Stimulated activated CD4-positive, alpha-beta T cell treated with anti-CD3 and anti-CD28 coated beads, TNF-alpha, amount 100 ng/mL, for 1 hour (primary cell): ENCODE measurements around the gene TOB1.
"Not testable (repeated sequence)": the region's sequence is repeated elsewhere in the genome, so short reads cannot be mapped to it uniquely, and the experiment has no call there.

Experiments used
- DNase-seq, 3 donors: peaks; one replicate each; pipeline ENCODE4 v3.0.0-alpha.2; 2020; ENCODE audit warnings: low read depth in 3 of 3, low spot score in 1 of 3

The TOB1 gene

DNA sequence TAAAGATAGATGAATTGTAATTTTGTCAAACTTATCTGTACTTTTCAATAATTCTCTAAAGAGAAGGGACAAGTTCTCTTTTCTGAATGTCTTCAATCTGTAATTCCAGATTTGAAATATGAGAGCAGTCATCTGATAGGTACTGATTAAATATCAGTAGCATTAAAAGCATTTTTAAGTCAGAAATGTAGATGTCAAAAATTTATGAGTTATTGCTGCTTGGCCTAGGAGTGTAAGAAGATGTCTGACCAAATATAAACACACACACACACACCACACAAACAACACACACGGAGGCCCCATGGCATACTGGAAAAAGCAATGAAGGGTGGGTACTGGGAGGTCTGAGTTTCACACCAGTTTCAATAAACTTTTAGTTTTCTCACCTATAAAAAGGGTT, 2.4 kb upstream of the TOB1 start:
- DNase-seq, result no peak

- DNase-seq, result no peak
Measured at GRCh38 chr17:50868140-50868438, 1.9 kb upstream of the TOB1 start.

DNA sequence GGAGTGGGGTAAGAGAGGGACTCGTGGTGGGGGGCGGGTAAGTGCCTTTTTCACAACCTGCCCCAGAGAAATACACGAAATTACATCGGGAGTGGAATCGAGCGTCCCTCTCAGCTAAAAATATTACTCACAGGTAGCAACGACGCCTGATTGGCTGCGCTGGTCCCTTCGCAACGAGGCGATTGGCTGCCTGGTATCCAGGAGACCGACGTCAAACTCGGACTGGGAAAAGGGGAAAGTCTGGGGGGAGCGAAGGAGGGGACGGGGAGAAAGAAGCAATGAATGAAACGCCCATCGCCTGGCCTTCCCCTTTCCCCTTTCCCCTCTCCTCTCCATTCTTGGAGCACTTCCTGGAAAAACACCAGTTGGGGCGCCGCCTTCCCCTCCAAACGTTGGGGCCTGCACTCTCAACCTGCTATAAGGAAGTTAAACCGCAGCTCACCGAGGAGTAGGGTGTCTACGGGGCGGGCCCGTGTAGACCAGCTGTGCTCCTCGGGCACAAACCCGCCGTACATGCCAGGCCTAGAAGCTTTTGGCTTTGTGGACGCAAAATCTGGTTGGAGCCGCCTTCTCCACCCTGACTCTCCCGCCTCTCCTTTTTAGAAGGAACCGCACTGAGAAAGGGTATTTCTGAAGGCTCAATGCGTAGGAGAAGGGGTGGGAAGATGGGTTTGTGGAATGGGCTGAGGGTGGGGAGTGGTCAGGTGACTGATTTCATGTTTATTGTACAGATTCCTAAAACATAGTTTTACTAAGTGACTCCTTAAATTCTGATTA, 1.4 kb upstream of the TOB1 start:
- DNase-seq, result peak; percentile 42 to 63 (median 59)

DNA sequence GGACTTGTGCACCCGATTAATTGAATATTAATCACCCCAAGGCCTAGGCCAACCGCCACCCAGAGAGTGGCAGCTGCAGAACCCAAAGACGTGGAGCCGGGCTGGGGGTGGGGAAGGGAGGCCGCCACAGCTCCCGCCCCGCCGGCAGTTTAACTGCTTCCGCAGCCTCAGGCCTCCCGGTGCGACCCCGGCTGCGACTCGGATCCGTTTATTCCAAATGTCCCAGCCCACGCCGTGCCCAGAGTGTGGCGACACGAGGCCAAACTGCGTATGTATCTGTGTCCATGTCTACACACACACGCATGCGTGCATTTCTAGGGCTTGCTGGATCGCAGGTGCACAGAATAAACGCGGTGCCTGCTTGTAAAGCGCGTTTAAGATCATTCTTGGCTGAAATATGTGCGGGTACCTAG, 802 bp upstream of the TOB1 start:
- peak in 2 of 3 donors; percentile 29 to 37 for DNase-seq

DNA sequence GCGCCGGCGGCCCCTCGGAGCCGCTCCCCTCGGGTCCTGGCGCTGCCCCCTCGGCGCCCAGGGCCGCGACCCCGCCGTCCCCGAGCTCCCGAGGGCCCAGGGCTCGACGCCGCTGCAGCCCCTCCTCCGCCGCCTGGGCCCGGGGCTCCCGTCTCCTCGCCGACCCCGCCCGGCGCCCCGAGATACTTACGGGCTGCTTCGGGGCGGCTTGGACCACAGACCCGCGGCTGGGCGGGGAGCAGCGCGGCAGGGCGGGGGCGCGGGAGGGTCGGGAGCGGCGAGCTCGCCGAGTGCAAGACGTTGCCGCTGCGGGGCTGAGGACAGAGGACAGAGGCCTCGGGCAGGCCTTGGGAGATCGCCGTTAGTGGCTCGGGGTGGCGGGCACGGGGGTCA, 290 bp downstream of the TOB1 start:
- no peak for DNase-seq

DNA sequence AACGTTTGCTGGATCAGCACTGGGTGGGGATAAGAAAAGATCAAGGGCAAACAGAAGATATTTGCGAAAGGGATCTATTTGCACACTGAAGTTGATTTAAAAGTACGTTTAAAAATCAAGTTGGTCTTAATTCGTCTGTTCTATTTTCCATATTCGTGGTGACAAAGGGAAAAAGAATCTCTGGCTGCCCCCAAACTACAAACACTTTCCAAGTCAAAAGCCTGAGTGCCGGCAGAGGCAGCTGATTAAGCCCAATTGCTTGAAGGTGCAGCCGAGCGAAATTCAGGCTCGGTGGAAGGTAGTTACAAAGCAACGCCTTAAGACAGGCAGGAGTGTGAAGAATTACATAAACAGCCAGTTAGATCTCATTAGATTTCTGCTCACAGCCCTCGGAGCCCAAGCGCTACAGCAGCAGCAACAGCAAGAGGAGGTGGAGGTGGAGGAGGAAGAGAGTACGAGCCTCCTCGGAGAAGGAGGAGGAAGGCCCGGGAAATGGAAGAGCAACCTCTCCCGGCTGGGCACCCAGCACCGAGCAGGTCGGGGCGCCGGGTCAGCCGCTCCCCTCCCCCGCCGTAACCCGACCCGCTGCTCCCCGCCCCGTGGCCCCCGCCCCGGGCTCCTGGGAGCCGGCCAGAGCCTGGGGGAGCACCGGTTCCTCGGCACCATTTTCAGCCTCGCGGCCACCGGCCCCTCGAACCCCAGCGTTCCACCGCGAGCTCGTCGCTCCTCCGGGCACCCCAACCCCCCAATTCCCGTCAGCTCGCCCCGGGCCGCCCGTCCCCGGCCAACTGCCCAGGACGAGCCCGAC, 890 bp downstream of the TOB1 start:
- peak in 2 of 3 donors; percentile 11 to 28 for DNase-seq

DNA sequence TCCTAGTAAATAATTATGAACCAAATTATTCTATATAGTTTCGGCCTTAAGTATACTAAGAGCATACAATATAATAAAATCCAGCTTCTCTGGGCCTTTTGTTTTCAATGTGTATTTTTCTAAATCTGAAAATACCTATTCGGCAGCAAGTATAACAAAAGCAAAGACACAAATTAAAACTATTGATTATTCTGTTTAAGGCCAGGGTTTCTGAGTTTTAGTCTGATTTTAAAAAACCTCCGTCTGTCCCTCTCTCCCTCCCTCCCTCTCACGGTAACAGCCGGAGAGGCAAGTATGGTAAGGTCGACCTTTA, 1.5 kb downstream of the TOB1 start:
- no peak for DNase-seq

DNA sequence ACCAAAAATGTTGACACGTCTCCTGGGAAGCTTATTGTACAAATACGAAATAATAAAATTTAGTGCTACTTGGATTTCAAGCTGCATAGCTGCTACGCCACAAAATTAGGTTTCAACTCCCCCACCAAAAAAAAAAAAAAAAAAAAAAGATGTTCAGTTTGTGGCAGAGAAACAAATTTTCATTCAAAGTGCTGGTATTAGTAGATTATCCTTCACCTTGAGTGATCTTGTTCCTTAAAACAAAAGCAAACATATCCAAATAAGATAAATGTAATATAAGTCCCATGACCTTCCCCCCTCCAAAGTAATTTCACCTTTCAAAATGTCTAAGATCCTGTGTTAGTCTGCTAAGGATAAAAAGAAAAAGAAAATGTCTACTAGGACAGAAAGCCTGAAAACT, 2.2 kb downstream of the TOB1 start:
- no peak for DNase-seq

DNA sequence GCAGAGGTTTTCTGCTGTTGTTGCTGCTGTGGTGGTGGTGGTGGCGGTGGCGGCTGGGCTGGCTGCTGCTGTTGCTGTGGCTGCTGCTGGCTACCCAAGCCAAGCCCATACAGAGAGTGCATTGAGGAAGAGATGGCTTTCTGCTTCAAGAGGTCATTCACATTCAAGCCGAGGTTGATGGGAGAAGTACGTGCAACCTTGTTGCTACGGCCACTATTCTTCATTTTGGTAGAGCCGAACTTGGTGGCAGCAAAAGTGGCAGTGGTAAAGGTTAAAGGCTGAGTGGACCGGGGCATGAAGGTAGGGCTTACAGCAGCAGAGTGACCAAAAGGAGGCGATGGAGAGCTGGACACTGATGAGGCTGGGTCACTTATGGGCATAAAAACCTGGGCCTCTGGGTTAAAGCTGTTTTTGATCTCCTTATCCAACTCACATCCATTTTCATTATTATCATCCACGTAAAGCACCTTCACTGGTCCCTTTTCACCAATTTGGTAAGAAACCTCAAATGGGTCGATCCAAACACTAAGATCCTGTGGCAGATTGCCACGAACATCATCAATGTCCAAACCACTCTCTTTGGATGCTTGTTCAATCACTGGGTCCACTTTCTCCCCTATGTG, 2.8 kb downstream of the TOB1 start:
- no peak for DNase-seq

- no peak for DNase-seq
Measured at GRCh38 chr17:50861822-50862528, 4.2 kb downstream of the TOB1 start.

- no peak for DNase-seq
Measured at GRCh38 chr17:50861334-50861676, 4.8 kb downstream of the TOB1 start.

GRCh38 chr17:50859727-50860126, 6.4 kb downstream of the TOB1 start:
- DNase-seq, result not testable (repeated sequence)

- DNase-seq, result no peak
Measured at GRCh38 chr17:50858486-50859225, 7.5 kb downstream of the TOB1 start.

GRCh38 chr17:50856431-50856830, 9.7 kb downstream of the TOB1 start:
- DNase-seq, result no peak

DNA sequence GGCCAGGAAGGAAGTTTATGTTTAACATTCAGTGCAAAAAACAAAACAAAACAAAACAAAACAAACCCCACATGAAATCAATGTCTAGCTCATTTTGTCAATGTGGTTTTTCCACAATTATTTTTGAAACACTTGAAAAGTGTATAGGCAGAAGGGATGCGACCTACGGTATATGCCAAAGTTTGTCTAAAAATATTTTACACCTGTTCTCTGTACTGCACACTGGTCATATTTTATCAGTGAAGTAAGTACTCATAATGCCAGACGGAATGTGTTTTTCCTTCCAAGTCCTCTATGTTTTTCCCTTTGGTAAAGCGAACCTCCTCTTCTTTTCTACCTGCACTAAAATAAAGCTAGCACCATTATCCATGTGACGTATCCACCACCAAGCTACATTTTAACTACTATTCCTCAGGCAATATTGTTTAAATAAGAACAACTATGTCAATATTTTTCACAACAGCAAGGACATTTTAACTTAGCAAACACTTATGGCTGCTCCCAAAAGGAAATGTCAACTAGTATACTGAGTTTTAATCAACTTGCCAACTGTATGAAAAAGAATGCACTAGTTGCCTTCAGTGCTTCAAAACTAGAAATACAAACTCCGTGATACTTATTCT, 10.3 kb downstream of the TOB1 start:
- no peak for DNase-seq

GRCh38 chr17:50853781-50854180, 12.4 kb downstream of the TOB1 start:
- no peak for DNase-seq

GRCh38 chr17:50853015-50853615, 13.0 kb downstream of the TOB1 start:
- DNase-seq, result no peak

DNA sequence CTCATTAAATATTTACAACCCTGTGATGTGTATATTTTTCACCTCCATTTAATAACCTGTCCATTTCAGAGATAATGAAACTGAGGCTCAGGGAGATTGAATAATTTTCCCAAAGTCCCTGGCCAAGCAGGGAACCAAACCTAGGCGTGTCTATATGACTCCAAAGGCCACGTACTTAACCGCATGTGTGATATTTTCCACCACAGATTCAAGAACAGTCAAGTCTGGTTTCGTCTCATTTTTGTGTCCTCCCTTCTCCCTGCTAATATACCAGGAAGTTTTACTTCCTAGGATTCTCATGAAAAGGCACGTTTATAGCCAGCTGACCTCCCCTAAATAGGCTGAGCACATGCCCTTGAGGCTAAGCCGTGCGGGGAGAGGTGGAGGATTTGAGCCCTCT, 15.5 kb downstream of the TOB1 start:
- DNase-seq, result no peak

GRCh38 chr17:50848711-50849110, 17.4 kb downstream of the TOB1 start:
- no peak for DNase-seq

DNA sequence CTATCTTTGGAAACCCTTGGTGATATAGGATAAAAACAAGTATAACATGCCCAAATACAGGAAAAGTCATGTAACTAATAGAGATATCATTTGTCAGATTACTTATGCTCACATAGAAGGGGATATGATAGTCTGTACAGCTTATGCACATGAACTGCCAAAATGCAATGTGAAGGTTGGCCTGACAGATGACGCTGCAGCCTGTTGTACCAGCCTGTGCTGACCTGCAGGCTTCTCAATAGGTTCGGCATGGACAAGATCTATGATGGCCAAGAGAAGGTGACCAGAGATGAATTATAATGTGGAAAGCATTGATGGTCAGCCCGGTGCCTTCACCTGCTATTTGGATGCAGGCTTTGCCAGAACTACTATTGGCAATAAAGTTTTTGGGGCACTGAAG, 18.1 kb downstream of the TOB1 start:
- DNase-seq, result no peak
